ENCODE data around the gene NCKAP5. TPM values are rescaled to one million over a fixed set of nuclear protein-coding genes. Genes with fewer than 3 reads are reported as not detected.

The NCKAP5 gene
- total and polyA plus RNA-seq, 4 donors, result 0.57 to 2.8 (median 2.4) TPM

GRCh38 chr2:132871831-132872230 is 696.4 kb downstream of the NCKAP5 start:
- H3K9ac ChIP-seq (ENCODE audit: low read depth in 1 of 2, low read length in 2 of 2), result no peak overlapping the region
- DNase-seq (ENCODE audit: low spot score), result no peak
- H3K4me3 ChIP-seq (ENCODE audit: low read depth in 1 of 3, low read length in 3 of 3), result no peak overlapping the region
- H3K9me3 ChIP-seq (ENCODE audit: control insufficient read depth in 4 of 4, low read length in 3 of 4), result no peaks in the 10 kb centered on the region
- no peak overlapping the region for H3K27ac ChIP-seq (ENCODE audit: low read depth in 1 of 2, low read length in 2 of 2)
- 88% methylated on average over 4 of the region's 4 CpGs for WGBS
- no peaks in the 10 kb centered on the region for H3K27me3 ChIP-seq (ENCODE audit: control insufficient read depth in 4 of 4, insufficient read depth in 4 of 4, low read length in 3 of 4)
- H3K36me3 ChIP-seq (ENCODE audit: control insufficient read depth in 4 of 4, insufficient read depth in 3 of 4, low read depth in 1 of 4, low read length in 3 of 4), result no peaks in the 10 kb centered on the region
- no peak for TF ChIP-seq TAF1 (conservative IDR thresholded peaks at IDR 0.05)
- H3K4me1 ChIP-seq (ENCODE audit: control insufficient read depth in 4 of 4, insufficient read depth in 4 of 4, low read length in 3 of 4), result no peaks in the 10 kb centered on the region

- Histone ChIP-seq H3K27ac (ENCODE audit: low read depth in 1 of 2, low read length in 2 of 2) (no peak overlapping the region), H3K4me1 (ENCODE audit: control insufficient read depth in 4 of 4, insufficient read depth in 4 of 4, low read length in 3 of 4) (no peaks in the 10 kb centered on the region), H3K9me3 (ENCODE audit: control insufficient read depth in 4 of 4, low read length in 3 of 4) (no peaks in the 10 kb centered on the region), H3K27me3 (ENCODE audit: control insufficient read depth in 4 of 4, insufficient read depth in 4 of 4, low read length in 3 of 4) (no peaks in the 10 kb centered on the region), H3K36me3 (ENCODE audit: control insufficient read depth in 4 of 4, insufficient read depth in 3 of 4, low read depth in 1 of 4, low read length in 3 of 4) (no peaks in the 10 kb centered on the region), H3K9ac (ENCODE audit: low read depth in 1 of 2, low read length in 2 of 2) (no peak overlapping the region), H3K4me3 (ENCODE audit: low read depth in 1 of 3, low read length in 3 of 3) (no peak overlapping the region)
- TF ChIP-seq YY1 (IDR thresholded peaks at IDR 0.05) (no peak), MAX (IDR thresholded peaks at IDR 0.05) (no peak), CTCF (IDR thresholded peaks at IDR 0.05; ENCODE audit: low read depth, low read length, missing input control) (no peak), HNF4G (IDR thresholded peaks at IDR 0.05) (no peak), NR2F2 (IDR thresholded peaks at IDR 0.05) (no peak), SP1 (IDR thresholded peaks at IDR 0.05) (no peak)
- no peak for DNase-seq (ENCODE audit: low spot score)
These were observed 704.3 kb downstream of the NCKAP5 start for GRCh38 chr2:132863961-132864360.

GRCh38 chr2:132860220-132860619 is 708.0 kb downstream of the NCKAP5 start:
- 86% methylated on average over 2 of the region's 2 CpGs for WGBS
- Histone ChIP-seq H3K36me3 (ENCODE audit: control insufficient read depth in 4 of 4, insufficient read depth in 3 of 4, low read depth in 1 of 4, low read length in 3 of 4) (no peaks in the 10 kb centered on the region), H3K27me3 (ENCODE audit: control insufficient read depth in 4 of 4, insufficient read depth in 4 of 4, low read length in 3 of 4) (no peaks in the 10 kb centered on the region), H3K4me3 (ENCODE audit: low read depth in 1 of 3, low read length in 3 of 3) (no peak overlapping the region), H3K9ac (ENCODE audit: low read depth in 1 of 2, low read length in 2 of 2) (no peak overlapping the region), H3K27ac (ENCODE audit: low read depth in 1 of 2, low read length in 2 of 2) (no peak overlapping the region), H3K4me1 (ENCODE audit: control insufficient read depth in 4 of 4, insufficient read depth in 4 of 4, low read length in 3 of 4) (no peaks in the 10 kb centered on the region), H3K9me3 (ENCODE audit: control insufficient read depth in 4 of 4, low read length in 3 of 4) (no peaks in the 10 kb centered on the region)
- TF ChIP-seq ATF3 (IDR thresholded peaks at IDR 0.05), result no peak
- no peak for DNase-seq (ENCODE audit: low spot score)

- WGBS, result 55% methylated on average over 5 of the region's 5 CpGs
- Histone ChIP-seq H3K27ac (ENCODE audit: low read depth in 1 of 2, low read length in 2 of 2) (no peak overlapping the region), H3K9ac (ENCODE audit: low read depth in 1 of 2, low read length in 2 of 2) (no peak overlapping the region), H3K36me3 (ENCODE audit: control insufficient read depth in 4 of 4, insufficient read depth in 3 of 4, low read depth in 1 of 4, low read length in 3 of 4) (no peaks in the 10 kb centered on the region), H3K9me3 (ENCODE audit: control insufficient read depth in 4 of 4, low read length in 3 of 4) (no peaks in the 10 kb centered on the region), H3K4me3 (ENCODE audit: low read depth in 1 of 3, low read length in 3 of 3) (no peak overlapping the region), H3K4me1 (ENCODE audit: control insufficient read depth in 4 of 4, insufficient read depth in 4 of 4, low read length in 3 of 4) (no peaks in the 10 kb centered on the region), H3K27me3 (ENCODE audit: control insufficient read depth in 4 of 4, insufficient read depth in 4 of 4, low read length in 3 of 4) (no peaks in the 10 kb centered on the region)
- DNase-seq (ENCODE audit: low spot score), result no peak
- TF ChIP-seq RXRA (IDR thresholded peaks at IDR 0.05) (no peak), YY1 (IDR thresholded peaks at IDR 0.05) (no peak), RAD21 (IDR thresholded peaks at IDR 0.05) (no peak), TAF1 (conservative IDR thresholded peaks at IDR 0.05) (no peak), SP1 (IDR thresholded peaks at IDR 0.05) (no peak), FOXA1 (IDR thresholded peaks at IDR 0.05) (no peak), FOXA2 (IDR thresholded peaks at IDR 0.05) (no peak), EGR1 (IDR thresholded peaks at IDR 0.05; ENCODE audit: low read depth in 2 of 2) (no peak), HNF4G (IDR thresholded peaks at IDR 0.05) (no peak), MAX (IDR thresholded peaks at IDR 0.05) (no peak)
These were observed 708.7 kb downstream of the NCKAP5 start for GRCh38 chr2:132859590-132859989.
